HEK293 (cell line): ENCODE measurements around the gene SUFU.
A peak's percentile ranks its signal among the peaks of the same experiment; 100 is the strongest.

ENCODE experiments used
- BCL11B ChIP-seq: fragments of 450-650 bp; formaldehyde crosslinking; IDR thresholded peaks from 2 replicates; pipeline ENCODE4 v1.5.1; 2016; ENCODE audit warnings: low read depth, missing biosample characterization, missing genetic modification characterization
- PRDM1 ChIP-seq: fragments of 450-650 bp; formaldehyde crosslinking; IDR thresholded peaks from 2 replicates; pipeline ENCODE4; 2016; ENCODE audit warnings: missing biosample characterization, missing genetic modification characterization
- SCRT1 ChIP-seq: fragments of 450-650 bp; formaldehyde crosslinking; IDR thresholded peaks from 2 replicates; pipeline ENCODE4 v1.5.1; 2016; ENCODE audit warnings: missing biosample characterization, missing genetic modification characterization, borderline replicate concordance
- SCRT2 ChIP-seq: fragments of 450-650 bp; formaldehyde crosslinking; IDR thresholded peaks from 2 replicates; pipeline ENCODE4 v1.5.1; 2016; ENCODE audit warnings: missing biosample characterization, missing genetic modification characterization
- ZBTB20 ChIP-seq: fragments of 450-650 bp; formaldehyde crosslinking; IDR thresholded peaks from 2 replicates; pipeline ENCODE4 v1.5.1; 2016; ENCODE audit warnings: missing biosample characterization, missing genetic modification characterization
- ZFP69B ChIP-seq: fragments of 450-650 bp; formaldehyde crosslinking; IDR thresholded peaks from 2 replicates; pipeline ENCODE4 v1.5.1; 2016; ENCODE audit warnings: missing biosample characterization, missing genetic modification characterization
- ZNF112 ChIP-seq: fragments of 450-650 bp; formaldehyde crosslinking; IDR thresholded peaks from 2 replicates; pipeline ENCODE4 v1.5.0; 2017; ENCODE audit warnings: missing biosample characterization, missing genetic modification characterization
- ZNF114 ChIP-seq: fragments of 450-650 bp; formaldehyde crosslinking; IDR thresholded peaks from 2 replicates; pipeline ENCODE4 v1.5.0; 2017; ENCODE audit warnings: missing biosample characterization, missing genetic modification characterization
- ZNF133 ChIP-seq: fragments of 450-650 bp; formaldehyde crosslinking; IDR thresholded peaks from 2 replicates; pipeline ENCODE4 v1.5.1; 2016; ENCODE audit warnings: missing biosample characterization, missing genetic modification characterization
- ZNF174 ChIP-seq: fragments of 450-650 bp; formaldehyde crosslinking; IDR thresholded peaks from 2 replicates; pipeline ENCODE4 v1.5.0; 2017; ENCODE audit warnings: missing biosample characterization, mild to moderate bottlenecking, missing genetic modification characterization
- ZNF341 ChIP-seq: fragments of 450-650 bp; formaldehyde crosslinking; IDR thresholded peaks from 2 replicates; pipeline ENCODE4; 2016; ENCODE audit warnings: low read depth, missing biosample characterization, missing genetic modification characterization
- ZNF596 ChIP-seq: fragments of 450-650 bp; IDR thresholded peaks from 2 replicates; pipeline ENCODE4 v1.5.0; 2018; ENCODE audit warnings: missing biosample characterization, mild to moderate bottlenecking, missing genetic modification characterization, moderate library complexity
- ZNF654 ChIP-seq: fragments of 450-650 bp; formaldehyde crosslinking; IDR thresholded peaks from 2 replicates; pipeline ENCODE4 v1.5.1; 2016; ENCODE audit warnings: low read depth, missing biosample characterization, missing genetic modification characterization
- TF ChIP-seq, protein P1 (sequence below): fragments of 450-650 bp; formaldehyde crosslinking; IDR thresholded peaks from 2 replicates; pipeline ENCODE4 v1.5.1; 2016; ENCODE audit warnings: missing biosample characterization, missing genetic modification characterization
- TF ChIP-seq, protein P2 (sequence below): fragments of 450-650 bp; formaldehyde crosslinking; IDR thresholded peaks from 2 replicates; pipeline ENCODE4 v1.5.1; 2017; ENCODE audit warnings: missing biosample characterization, missing genetic modification characterization
- TF ChIP-seq, protein P3 (sequence below): fragments of 450-650 bp; formaldehyde crosslinking; IDR thresholded peaks from 2 replicates; pipeline ENCODE4 v1.5.1; 2016; ENCODE audit warnings: missing biosample characterization, missing genetic modification characterization
- TF ChIP-seq, protein P4 (sequence below): fragments of 450-650 bp; formaldehyde crosslinking; IDR thresholded peaks from 2 replicates; pipeline ENCODE4 v1.5.1; 2017; ENCODE audit warnings: missing biosample characterization, missing genetic modification characterization
- TF ChIP-seq, protein P5 (sequence below): fragments of 450-650 bp; formaldehyde crosslinking; IDR thresholded peaks from 2 replicates; pipeline ENCODE4 v1.5.1; 2016; ENCODE audit warnings: missing biosample characterization, missing genetic modification characterization
- TF ChIP-seq, protein P6 (sequence below): fragments of 450-650 bp; formaldehyde crosslinking; optimal IDR thresholded peaks from 2 replicates; pipeline ENCODE3; 2016; ENCODE audit warnings: missing biosample characterization, mild to moderate bottlenecking, missing genetic modification characterization
- TF ChIP-seq, protein P7 (sequence below): fragments of 450-650 bp; formaldehyde crosslinking; IDR thresholded peaks from 2 replicates; pipeline ENCODE4 v1.5.1; 2016; ENCODE audit warnings: missing biosample characterization, missing genetic modification characterization

Gene SUFU

DNA sequence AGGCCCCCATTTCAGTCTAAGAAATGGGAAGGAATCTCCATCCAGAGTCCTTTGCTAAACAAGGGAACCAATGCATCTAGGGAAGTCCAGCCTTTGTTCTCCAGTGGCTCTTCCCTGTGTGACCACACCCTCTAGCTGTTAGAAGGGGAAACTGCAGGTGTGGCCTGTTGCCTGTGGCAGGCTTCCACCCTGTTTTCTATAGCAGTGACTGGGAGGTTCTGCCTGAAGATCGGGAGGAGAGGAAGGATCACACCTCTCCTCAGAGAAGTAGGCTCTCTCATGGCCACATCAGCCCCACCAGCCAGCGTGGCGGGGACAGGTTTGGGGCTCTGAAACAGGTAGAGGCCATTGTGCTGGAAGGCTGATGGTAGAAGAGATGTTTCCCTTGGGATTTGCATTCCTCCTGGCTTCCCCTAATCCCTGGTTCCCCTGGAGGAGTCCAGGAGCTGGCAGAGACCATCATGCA, 92.8 kb downstream of the SUFU start (continued):
- TF ChIP-seq ZFP69B (tag by site-specific recombination) (no peak), ZNF341 (peak; percentile 50; the same call in 1 of the 2 replicates), SCRT1 (tag by site-specific recombination) (peak; percentile 92), ZNF654 (tag by site-specific recombination) (peak; percentile 67), ZNF114 (tag by site-specific recombination) (no peak), ZNF112 (tag by site-specific recombination) (no peak), ZBTB20 (tag by site-specific recombination) (no peak), ZNF174 (tag by site-specific recombination) (no peak), BCL11B (tag by site-specific recombination) (no peak), SCRT2 (tag by site-specific recombination) (peak; percentile 96), ZNF596 (tag by site-specific recombination) (no peak), PRDM1 (no peak), ZNF133 (tag by site-specific recombination) (no peak)
- TF ChIP-seq, protein P1, sequence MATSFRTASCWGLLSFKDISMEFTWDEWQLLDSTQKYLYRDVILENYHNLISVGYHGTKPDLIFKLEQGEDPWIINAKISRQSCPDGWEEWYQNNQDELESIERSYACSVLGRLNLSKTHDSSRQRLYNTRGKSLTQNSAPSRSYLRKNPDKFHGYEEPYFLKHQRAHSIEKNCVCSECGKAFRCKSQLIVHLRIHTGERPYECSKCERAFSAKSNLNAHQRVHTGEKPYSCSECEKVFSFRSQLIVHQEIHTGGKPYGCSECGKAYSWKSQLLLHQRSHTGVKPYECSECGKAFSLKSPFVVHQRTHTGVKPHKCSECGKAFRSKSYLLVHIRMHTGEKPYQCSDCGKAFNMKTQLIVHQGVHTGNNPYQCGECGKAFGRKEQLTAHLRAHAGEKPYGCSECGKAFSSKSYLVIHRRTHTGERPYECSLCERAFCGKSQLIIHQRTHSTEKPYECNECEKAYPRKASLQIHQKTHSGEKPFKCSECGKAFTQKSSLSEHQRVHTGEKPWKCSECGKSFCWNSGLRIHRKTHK (tag by site-specific recombination), result no peak
- TF ChIP-seq, protein P2, sequence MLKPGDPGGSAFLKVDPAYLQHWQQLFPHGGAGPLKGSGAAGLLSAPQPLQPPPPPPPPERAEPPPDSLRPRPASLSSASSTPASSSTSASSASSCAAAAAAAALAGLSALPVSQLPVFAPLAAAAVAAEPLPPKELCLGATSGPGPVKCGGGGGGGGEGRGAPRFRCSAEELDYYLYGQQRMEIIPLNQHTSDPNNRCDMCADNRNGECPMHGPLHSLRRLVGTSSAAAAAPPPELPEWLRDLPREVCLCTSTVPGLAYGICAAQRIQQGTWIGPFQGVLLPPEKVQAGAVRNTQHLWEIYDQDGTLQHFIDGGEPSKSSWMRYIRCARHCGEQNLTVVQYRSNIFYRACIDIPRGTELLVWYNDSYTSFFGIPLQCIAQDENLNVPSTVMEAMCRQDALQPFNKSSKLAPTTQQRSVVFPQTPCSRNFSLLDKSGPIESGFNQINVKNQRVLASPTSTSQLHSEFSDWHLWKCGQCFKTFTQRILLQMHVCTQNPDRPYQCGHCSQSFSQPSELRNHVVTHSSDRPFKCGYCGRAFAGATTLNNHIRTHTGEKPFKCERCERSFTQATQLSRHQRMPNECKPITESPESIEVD (tag by site-specific recombination), result no peak
- TF ChIP-seq, protein P3, sequence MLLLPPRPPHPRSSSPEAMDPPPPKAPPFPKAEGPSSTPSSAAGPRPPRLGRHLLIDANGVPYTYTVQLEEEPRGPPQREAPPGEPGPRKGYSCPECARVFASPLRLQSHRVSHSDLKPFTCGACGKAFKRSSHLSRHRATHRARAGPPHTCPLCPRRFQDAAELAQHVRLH (tag by site-specific recombination), result no peak
- TF ChIP-seq, protein P4, sequence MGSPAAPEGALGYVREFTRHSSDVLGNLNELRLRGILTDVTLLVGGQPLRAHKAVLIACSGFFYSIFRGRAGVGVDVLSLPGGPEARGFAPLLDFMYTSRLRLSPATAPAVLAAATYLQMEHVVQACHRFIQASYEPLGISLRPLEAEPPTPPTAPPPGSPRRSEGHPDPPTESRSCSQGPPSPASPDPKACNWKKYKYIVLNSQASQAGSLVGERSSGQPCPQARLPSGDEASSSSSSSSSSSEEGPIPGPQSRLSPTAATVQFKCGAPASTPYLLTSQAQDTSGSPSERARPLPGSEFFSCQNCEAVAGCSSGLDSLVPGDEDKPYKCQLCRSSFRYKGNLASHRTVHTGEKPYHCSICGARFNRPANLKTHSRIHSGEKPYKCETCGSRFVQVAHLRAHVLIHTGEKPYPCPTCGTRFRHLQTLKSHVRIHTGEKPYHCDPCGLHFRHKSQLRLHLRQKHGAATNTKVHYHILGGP (tag by site-specific recombination), result no peak
- TF ChIP-seq, protein P5, sequence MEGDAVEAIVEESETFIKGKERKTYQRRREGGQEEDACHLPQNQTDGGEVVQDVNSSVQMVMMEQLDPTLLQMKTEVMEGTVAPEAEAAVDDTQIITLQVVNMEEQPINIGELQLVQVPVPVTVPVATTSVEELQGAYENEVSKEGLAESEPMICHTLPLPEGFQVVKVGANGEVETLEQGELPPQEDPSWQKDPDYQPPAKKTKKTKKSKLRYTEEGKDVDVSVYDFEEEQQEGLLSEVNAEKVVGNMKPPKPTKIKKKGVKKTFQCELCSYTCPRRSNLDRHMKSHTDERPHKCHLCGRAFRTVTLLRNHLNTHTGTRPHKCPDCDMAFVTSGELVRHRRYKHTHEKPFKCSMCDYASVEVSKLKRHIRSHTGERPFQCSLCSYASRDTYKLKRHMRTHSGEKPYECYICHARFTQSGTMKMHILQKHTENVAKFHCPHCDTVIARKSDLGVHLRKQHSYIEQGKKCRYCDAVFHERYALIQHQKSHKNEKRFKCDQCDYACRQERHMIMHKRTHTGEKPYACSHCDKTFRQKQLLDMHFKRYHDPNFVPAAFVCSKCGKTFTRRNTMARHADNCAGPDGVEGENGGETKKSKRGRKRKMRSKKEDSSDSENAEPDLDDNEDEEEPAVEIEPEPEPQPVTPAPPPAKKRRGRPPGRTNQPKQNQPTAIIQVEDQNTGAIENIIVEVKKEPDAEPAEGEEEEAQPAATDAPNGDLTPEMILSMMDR (tag by site-specific recombination), result peak; percentile 78; the same call in 1 of the 2 replicates
- TF ChIP-seq, protein P6, sequence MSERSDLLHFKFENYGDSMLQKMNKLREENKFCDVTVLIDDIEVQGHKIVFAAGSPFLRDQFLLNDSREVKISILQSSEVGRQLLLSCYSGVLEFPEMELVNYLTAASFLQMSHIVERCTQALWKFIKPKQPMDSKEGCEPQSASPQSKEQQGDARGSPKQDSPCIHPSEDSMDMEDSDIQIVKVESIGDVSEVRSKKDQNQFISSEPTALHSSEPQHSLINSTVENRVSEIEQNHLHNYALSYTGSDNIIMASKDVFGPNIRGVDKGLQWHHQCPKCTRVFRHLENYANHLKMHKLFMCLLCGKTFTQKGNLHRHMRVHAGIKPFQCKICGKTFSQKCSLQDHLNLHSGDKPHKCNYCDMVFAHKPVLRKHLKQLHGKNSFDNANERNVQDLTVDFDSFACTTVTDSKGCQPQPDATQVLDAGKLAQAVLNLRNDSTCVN (tag by site-specific recombination), result no peak
- TF ChIP-seq, protein P7, sequence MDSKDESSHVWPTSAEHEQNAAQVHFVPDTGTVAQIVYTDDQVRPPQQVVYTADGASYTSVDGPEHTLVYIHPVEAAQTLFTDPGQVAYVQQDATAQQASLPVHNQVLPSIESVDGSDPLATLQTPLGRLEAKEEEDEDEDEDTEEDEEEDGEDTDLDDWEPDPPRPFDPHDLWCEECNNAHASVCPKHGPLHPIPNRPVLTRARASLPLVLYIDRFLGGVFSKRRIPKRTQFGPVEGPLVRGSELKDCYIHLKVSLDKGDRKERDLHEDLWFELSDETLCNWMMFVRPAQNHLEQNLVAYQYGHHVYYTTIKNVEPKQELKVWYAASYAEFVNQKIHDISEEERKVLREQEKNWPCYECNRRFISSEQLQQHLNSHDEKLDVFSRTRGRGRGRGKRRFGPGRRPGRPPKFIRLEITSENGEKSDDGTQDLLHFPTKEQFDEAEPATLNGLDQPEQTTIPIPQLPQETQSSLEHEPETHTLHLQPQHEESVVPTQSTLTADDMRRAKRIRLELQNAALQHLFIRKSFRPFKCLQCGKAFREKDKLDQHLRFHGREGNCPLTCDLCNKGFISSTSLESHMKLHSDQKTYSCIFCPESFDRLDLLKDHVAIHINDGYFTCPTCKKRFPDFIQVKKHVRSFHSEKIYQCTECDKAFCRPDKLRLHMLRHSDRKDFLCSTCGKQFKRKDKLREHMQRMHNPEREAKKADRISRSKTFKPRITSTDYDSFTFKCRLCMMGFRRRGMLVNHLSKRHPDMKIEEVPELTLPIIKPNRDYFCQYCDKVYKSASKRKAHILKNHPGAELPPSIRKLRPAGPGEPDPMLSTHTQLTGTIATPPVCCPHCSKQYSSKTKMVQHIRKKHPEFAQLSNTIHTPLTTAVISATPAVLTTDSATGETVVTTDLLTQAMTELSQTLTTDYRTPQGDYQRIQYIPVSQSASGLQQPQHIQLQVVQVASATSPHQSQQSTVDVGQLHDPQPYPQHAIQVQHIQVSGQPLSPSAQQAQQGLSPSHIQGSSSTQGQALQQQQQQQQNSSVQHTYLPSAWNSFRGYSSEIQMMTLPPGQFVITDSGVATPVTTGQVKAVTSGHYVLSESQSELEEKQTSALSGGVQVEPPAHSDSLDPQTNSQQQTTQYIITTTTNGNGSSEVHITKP (tag by site-specific recombination), result 0 out of 2 replicates have a peak, but pooled peaks have one; percentile 20
- TF ChIP-seq, all 188 proteins: peak for 8
